Measurements from ENCODE around the gene COX8A. TPM values are rescaled to one million over a fixed set of nuclear protein-coding genes. Genes with fewer than 3 reads are reported as not detected.

COX8A gene
- 212 TPM for total RNA-seq
- long read RNA-seq, transcript COX8A-201 (2 exons, 507 nt) = major isoform, 93 of 97 reads
- long read RNA-seq, partial matches to known transcripts = 0 of 97 reads
- long read RNA-seq, other reads (novel, unspliced or antisense) = 4 of 97 reads

- DNase-seq (peak; percentile 97), ATAC-seq (peak; percentile 98)
- intact Hi-C loops (cut with DNase I) = no loop called here
- Histone ChIP-seq H3K27ac (peak within 1 kb of the TSS; percentile 98), H3K27me3 (ENCODE audit: low read depth) (peaks cover 4% of the 10 kb centered on the region), H3K4me3 (peak within 1 kb of the TSS; percentile 98), H3K4me1 (peaks cover 16% of the 10 kb centered on the region), H3K36me3 (peaks cover 13% of the 10 kb centered on the region), H3K9me3 (no peaks in the 10 kb centered on the region)
- peak; percentile 19 for TF ChIP-seq CTCF (IDR thresholded peaks at IDR 0.05)
These were observed at the start of gene COX8A for GRCh38 chr11:63974259-63975143. TSS of gene COX8A (plus strand) at chr11:63974620. CDS start at chr11:63974681, 61 bp downstream.

- no peak for ATAC-seq
- no peak overlapping the region for H3K27ac ChIP-seq
- intact Hi-C loops (cut with DNase I) = no loop called here
- H3K36me3 ChIP-seq = no peaks in the 10 kb centered on the region
- no peaks in the 10 kb centered on the region for H3K4me1 ChIP-seq
- TF ChIP-seq CTCF (IDR thresholded peaks at IDR 0.05) = no peak
- H3K27me3 ChIP-seq (ENCODE audit: low read depth) = no peaks in the 10 kb centered on the region
- H3K9me3 ChIP-seq = no peaks in the 10 kb centered on the region
- no peak overlapping the region for H3K4me3 ChIP-seq
- no peak for DNase-seq
These were observed 44.8 kb upstream of the COX8A start for GRCh38 chr11:63929616-63930015.

- intact Hi-C loops (cut with DNase I) = no loop called here
- no peak for DNase-seq
- H3K27me3 ChIP-seq (ENCODE audit: low read depth) = no peaks in the 10 kb centered on the region
- H3K9me3 ChIP-seq = no peaks in the 10 kb centered on the region
- no peaks in the 10 kb centered on the region for H3K4me1 ChIP-seq
- no peaks in the 10 kb centered on the region for H3K36me3 ChIP-seq
- ATAC-seq = no peak
- no peak overlapping the region for H3K4me3 ChIP-seq
- no peak overlapping the region for H3K27ac ChIP-seq
- no peak for TF ChIP-seq CTCF (IDR thresholded peaks at IDR 0.05)
These were observed 43.4 kb upstream of the COX8A start for GRCh38 chr11:63931045-63931444.

- no peak for TF ChIP-seq CTCF (IDR thresholded peaks at IDR 0.05)
- no peak overlapping the region for H3K27ac ChIP-seq
- H3K9me3 ChIP-seq = no peaks in the 10 kb centered on the region
- H3K4me3 ChIP-seq = no peak overlapping the region
- no peak for DNase-seq
- no peaks in the 10 kb centered on the region for H3K4me1 ChIP-seq
- no peaks in the 10 kb centered on the region for H3K27me3 ChIP-seq (ENCODE audit: low read depth)
- no peak for ATAC-seq
- intact Hi-C loops (cut with DNase I) = no loop called here
- no peaks in the 10 kb centered on the region for H3K36me3 ChIP-seq
These were observed 42.5 kb upstream of the COX8A start for GRCh38 chr11:63931876-63932275.

GRCh38 chr11:63933459-63933858 lies 41.0 kb upstream of the COX8A start:
- Histone ChIP-seq H3K36me3 (no peaks in the 10 kb centered on the region), H3K27ac (no peak overlapping the region), H3K9me3 (no peaks in the 10 kb centered on the region), H3K4me3 (no peak overlapping the region), H3K4me1 (peaks cover 6% of the 10 kb centered on the region), H3K27me3 (ENCODE audit: low read depth) (no peaks in the 10 kb centered on the region)
- intact Hi-C loops (cut with DNase I) = no loop called here
- ATAC-seq = no peak
- DNase-seq = no peak
- TF ChIP-seq CTCF (IDR thresholded peaks at IDR 0.05) = no peak
